ENCODE measurements around the gene CYP8B1. TPM values are rescaled to one million over a fixed set of nuclear protein-coding genes. Genes with fewer than 3 reads are reported as not detected.

Gene CYP8B1
- total RNA-seq, 4 donors from 2014 or later, result not detected

GRCh38 chr3:42847731-42848130, 27.9 kb downstream of the CYP8B1 start:
- Histone ChIP-seq H3K4me3 (replicated peaks in 1 of 3) (no peak overlapping the region), H3K4me1 (peaks cover 5 to 22% of the 10 kb centered on the region in 2 donors), H3K36me3 (no peaks in the 10 kb centered on the region), H3K27me3 (no peaks in the 10 kb centered on the region), H3K27ac (peak overlapping the region; percentile 11 to 44 (median 32)), H3K9me3 (no peaks in the 10 kb centered on the region)
- 57 to 58% methylated on average over 4 of the region's 4 CpGs for WGBS, 2 donors
- TF ChIP-seq CTCF (IDR thresholded peaks at IDR 0.05) (no peak), POLR2A (IDR thresholded peaks at IDR 0.05) (no peak)
- intact Hi-C loops (cut with DNase I), result no loop called here
- peak; percentile 13 to 20 for DNase-seq

GRCh38 chr3:42846685-42847522, 28.8 kb downstream of the CYP8B1 start:
- Histone ChIP-seq H3K4me1 (peaks cover 5 to 21% of the 10 kb centered on the region in 2 donors), H3K27ac (peak overlapping the region; percentile 11 to 44 (median 32)), H3K9me3 (no peaks in the 10 kb centered on the region), H3K4me3 (replicated peaks in 1 of 3) (no peak overlapping the region), H3K27me3 (no peaks in the 10 kb centered on the region), H3K36me3 (no peaks in the 10 kb centered on the region)
- DNase-seq, result no peak
- TF ChIP-seq POLR2A (IDR thresholded peaks at IDR 0.05), result no peak
- TF ChIP-seq CTCF (IDR thresholded peaks at IDR 0.05), result no peak
- intact Hi-C loops (cut with DNase I), result no loop called here
- 56 to 63% methylated on average over 5 of the region's 5 CpGs for WGBS, 2 donors

GRCh38 chr3:42844815-42845214, 30.9 kb downstream of the CYP8B1 start:
- Histone ChIP-seq H3K27ac (peak overlapping the region in 2 of 3 donors; percentile 68 to 74), H3K27me3 (no peaks in the 10 kb centered on the region), H3K4me3 (replicated peaks in 1 of 3) (no peak overlapping the region), H3K4me1 (peaks cover 5 to 21% of the 10 kb centered on the region in 2 donors), H3K9me3 (no peaks in the 10 kb centered on the region), H3K36me3 (no peaks in the 10 kb centered on the region)
- DNase-seq, result no peak
- TF ChIP-seq POLR2A (IDR thresholded peaks at IDR 0.05) (no peak), CTCF (IDR thresholded peaks at IDR 0.05) (no peak)
- WGBS, 2 donors, result 81 to 95% methylated on average over 4 of the region's 4 CpGs
- intact Hi-C loops (cut with DNase I), result no loop called here

GRCh38 chr3:42844412-42844713, 31.3 kb downstream of the CYP8B1 start:
- TF ChIP-seq POLR2A (IDR thresholded peaks at IDR 0.05), result no peak
- TF ChIP-seq CTCF (IDR thresholded peaks at IDR 0.05), result no peak
- peak in 1 of 2 donors; percentile 8 for DNase-seq
- Histone ChIP-seq H3K4me3 (replicated peaks in 1 of 3) (no peak overlapping the region), H3K27ac (peak overlapping the region in 2 of 3 donors; percentile 68 to 74), H3K36me3 (no peaks in the 10 kb centered on the region), H3K9me3 (no peaks in the 10 kb centered on the region), H3K27me3 (no peaks in the 10 kb centered on the region), H3K4me1 (peaks cover 5 to 21% of the 10 kb centered on the region in 2 donors)
- intact Hi-C loops (cut with DNase I), result no loop called here
- 53 to 86% methylated on average over 1 of the region's 1 CpG for WGBS, 2 donors

- H3K36me3 ChIP-seq, result no peaks in the 10 kb centered on the region
- peak overlapping the region in 2 of 3 donors; percentile 68 to 74 for H3K27ac ChIP-seq
- H3K4me1 ChIP-seq, result peaks cover 5 to 21% of the 10 kb centered on the region in 2 donors
- H3K9me3 ChIP-seq, result no peaks in the 10 kb centered on the region
- no peaks in the 10 kb centered on the region for H3K27me3 ChIP-seq
- intact Hi-C loops (cut with DNase I), result no loop called here
- 67 to 70% methylated on average over 6 of the region's 6 CpGs for WGBS, 2 donors
- no peak overlapping the region for H3K4me3 ChIP-seq (replicated peaks in 1 of 3)
- peak; percentile 28 to 29 for DNase-seq
- TF ChIP-seq POLR2A (IDR thresholded peaks at IDR 0.05) (no peak), CTCF (IDR thresholded peaks at IDR 0.05) (no peak)
Observed at GRCh38 chr3:42843713-42844411, 31.8 kb downstream of the CYP8B1 start.
